HG02973 (cell line): ENCODE data around the gene LCLAT1.
"Not testable (repeated sequence)": the region's sequence is repeated elsewhere in the genome, so short reads cannot be mapped to it uniquely, and the experiment has no call there.

Experiments
- ATAC-seq: cut with Tn5 transposase; IDR thresholded peaks from one replicate; pipeline ENCODE4 v1.9.1; 2021; ENCODE audit warnings: moderate library complexity; ENCODE audit not compliant: unreplicated experiment

LCLAT1 gene

GRCh38 chr2:30484995-30485394 is 37.9 kb downstream of the LCLAT1 start:
- no peak for ATAC-seq

GRCh38 chr2:30486655-30487054 is 39.6 kb downstream of the LCLAT1 start:
- ATAC-seq = no peak

- ATAC-seq = no peak
Measured at GRCh38 chr2:30487603-30488002, 40.6 kb downstream of the LCLAT1 start.

- no peak for ATAC-seq
Measured at GRCh38 chr2:30488012-30488659, 41.1 kb downstream of the LCLAT1 start.

- no peak for ATAC-seq
Measured at GRCh38 chr2:30491225-30491624, 44.2 kb downstream of the LCLAT1 start.

- no peak for ATAC-seq
Measured at GRCh38 chr2:30492185-30492584, 45.1 kb downstream of the LCLAT1 start.

GRCh38 chr2:30492619-30493018 is 45.6 kb downstream of the LCLAT1 start:
- no peak for ATAC-seq

GRCh38 chr2:30493440-30493839 is 46.4 kb downstream of the LCLAT1 start:
- no peak for ATAC-seq

- ATAC-seq = not testable (repeated sequence)
Measured at GRCh38 chr2:30495896-30496295, 48.9 kb downstream of the LCLAT1 start.

- ATAC-seq = no peak
Measured at GRCh38 chr2:30499681-30500080, 52.6 kb downstream of the LCLAT1 start.

GRCh38 chr2:30500699-30501098 is 53.7 kb downstream of the LCLAT1 start:
- ATAC-seq = no peak

- ATAC-seq = no peak
Measured at GRCh38 chr2:30502310-30502709, 55.3 kb downstream of the LCLAT1 start.

GRCh38 chr2:30503007-30503694 is 56.1 kb downstream of the LCLAT1 start:
- ATAC-seq = no peak

GRCh38 chr2:30503695-30504052 is 56.6 kb downstream of the LCLAT1 start:
- no peak for ATAC-seq

GRCh38 chr2:30504731-30505130 is 57.7 kb downstream of the LCLAT1 start:
- no peak for ATAC-seq

- ATAC-seq = no peak
Measured at GRCh38 chr2:30505500-30506180, 58.6 kb downstream of the LCLAT1 start.

GRCh38 chr2:30507460-30507859 is 60.4 kb downstream of the LCLAT1 start:
- not testable (repeated sequence) for ATAC-seq

- ATAC-seq = no peak
Measured at GRCh38 chr2:30509716-30510115, 62.7 kb downstream of the LCLAT1 start.

GRCh38 chr2:30510409-30510808 is 63.4 kb downstream of the LCLAT1 start:
- ATAC-seq = no peak

GRCh38 chr2:30511122-30512083 is 64.4 kb downstream of the LCLAT1 start:
- no peak for ATAC-seq

- ATAC-seq = no peak
Measured at GRCh38 chr2:30512243-30512886, 65.3 kb downstream of the LCLAT1 start.
